ENCODE results near the gene MGAT4A.

The MGAT4A gene

DNA sequence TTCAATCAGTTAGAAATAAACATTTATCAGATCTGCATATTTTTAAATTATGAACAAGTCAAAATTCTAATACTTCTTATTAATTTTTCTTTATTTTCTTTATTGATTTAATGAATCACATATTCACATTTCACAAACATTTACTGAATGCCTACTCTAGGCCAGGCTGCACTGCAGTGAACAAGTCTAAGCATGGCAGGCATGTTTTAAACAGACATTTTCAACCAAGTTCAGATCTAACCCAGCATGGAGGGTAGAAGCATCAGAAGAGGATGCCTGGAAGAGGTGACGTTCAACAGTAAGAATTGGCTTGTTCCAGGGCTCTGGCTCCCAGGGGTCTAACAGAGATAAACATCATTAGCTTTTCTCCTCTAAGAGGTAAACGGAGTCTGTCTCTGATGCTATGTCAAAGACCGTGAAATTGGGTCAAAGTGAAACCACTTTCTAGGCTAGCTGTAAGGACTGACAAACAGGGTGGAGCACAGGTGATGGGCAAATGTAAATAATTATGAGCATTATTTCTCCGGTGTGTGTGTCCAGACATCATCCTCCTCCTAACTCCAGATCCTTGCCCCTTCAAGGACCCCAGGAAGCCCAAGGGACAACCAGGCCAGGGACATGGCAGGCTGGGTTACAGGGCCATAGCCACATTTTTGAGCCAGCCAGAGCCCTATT lies 72.0 kb downstream of the MGAT4A start:
- no peak for DNase-seq (ENCODE audit: low spot score)

DNA sequence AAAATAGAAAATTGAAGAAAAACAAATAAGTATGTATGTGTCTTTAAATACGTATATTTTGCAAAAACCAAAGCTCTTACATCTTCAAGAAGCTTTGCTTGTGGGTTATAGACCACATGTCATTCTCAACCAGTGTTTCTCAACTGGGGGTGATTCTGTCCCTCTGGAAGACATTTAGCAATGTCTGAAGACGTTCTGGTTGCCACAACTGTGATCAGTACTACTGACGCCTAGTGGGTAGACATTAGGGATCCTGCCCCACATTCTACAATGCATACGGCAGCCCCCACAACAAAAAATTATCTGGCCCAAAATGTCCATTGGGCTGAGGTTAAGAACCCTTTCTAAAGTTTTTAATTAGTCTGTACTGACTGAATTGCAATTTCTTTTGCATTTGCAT lies 74.1 kb downstream of the MGAT4A start:
- DNase-seq (ENCODE audit: low spot score) = no peak

- no peak for DNase-seq (ENCODE audit: low spot score)
Observed at GRCh38 chr2:98654699-98655495, 76.0 kb downstream of the MGAT4A start.

DNA sequence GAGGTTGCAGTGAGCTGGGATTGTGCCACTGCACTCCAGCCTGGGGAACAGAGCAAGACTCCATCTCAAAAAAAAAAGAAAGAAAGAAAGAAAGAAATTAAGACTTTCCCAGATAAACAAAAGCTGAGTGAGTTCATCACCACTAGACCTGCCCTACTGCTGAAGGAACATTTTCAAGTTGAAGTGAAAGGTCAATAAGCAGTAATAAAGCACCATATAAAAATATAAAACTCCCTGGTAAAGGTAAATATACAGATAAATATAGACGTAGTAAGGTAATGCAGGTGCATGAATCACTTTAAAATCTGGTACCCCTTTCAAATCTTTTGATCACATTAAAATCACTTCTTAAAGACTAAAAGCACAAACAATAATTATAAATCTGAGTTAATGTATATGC lies 79.9 kb downstream of the MGAT4A start:
- DNase-seq (ENCODE audit: low spot score) = no peak

DNA sequence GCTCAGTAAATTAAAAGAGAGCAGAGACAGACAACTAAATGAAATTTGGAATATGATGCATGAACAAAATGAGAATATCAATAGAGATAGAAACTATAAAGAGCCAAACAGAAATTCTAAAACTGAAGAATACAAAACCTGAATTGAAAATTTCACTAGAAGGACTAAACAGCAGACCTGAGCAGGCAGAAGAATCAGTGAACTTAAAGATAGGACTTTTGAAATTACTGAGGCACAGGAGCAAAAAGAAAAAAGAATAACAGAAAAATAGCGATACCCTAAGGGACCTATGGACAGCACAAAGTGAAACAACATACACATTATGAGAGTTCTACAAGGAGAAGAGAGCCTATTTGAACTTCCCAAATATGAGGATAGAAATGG lies 80.9 kb downstream of the MGAT4A start:
- no peak for DNase-seq (ENCODE audit: low spot score)

- DNase-seq (ENCODE audit: low spot score) = peak; percentile 79
Observed at GRCh38 chr2:98649135-98649991, 81.6 kb downstream of the MGAT4A start.

- no peak for DNase-seq (ENCODE audit: low spot score)
Observed at GRCh38 chr2:98648451-98648850, 82.5 kb downstream of the MGAT4A start.

- no peak for DNase-seq (ENCODE audit: low spot score)
Observed at GRCh38 chr2:98647636-98648035, 83.3 kb downstream of the MGAT4A start.

GRCh38 chr2:98643496-98644100 lies 87.3 kb downstream of the MGAT4A start:
- no peak for DNase-seq (ENCODE audit: low spot score)

DNA sequence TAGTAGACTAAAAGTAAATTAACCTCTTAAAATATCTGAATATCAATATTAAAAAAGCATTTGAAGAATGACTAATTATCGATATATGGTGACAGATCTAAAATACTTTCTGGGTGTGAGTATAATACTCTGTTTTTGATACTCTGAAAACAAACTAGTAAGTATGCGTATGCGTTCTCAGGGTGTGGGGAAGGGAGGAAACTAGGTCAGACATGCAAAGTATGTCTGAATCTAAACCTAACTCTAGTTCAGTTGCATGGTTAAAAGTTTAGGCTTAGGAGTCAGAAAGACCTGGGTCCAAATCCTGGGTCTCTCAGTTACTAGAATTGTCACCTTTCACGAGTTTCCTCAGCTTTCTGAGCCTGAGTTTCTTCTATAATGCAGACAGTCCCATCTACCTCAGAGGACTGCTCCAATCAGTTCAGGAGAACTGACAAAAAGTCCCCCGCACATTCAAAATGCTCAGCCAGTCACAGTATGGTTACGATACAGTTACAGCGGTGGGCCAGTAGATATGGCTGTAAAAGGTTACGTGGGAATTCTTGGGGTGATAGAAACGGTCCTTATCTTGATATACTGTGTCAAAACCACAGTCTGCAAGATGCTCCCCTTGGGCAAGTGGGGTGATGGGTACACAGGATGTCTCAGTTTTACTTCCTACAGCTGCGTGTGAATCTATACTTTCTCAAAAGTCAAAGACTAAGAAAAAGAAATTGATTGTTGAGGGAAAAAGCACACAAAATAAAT lies 93.4 kb downstream of the MGAT4A start:
- no peak for DNase-seq (ENCODE audit: low spot score)

- no peak for DNase-seq (ENCODE audit: low spot score)
Observed at GRCh38 chr2:98634406-98635092, 96.4 kb downstream of the MGAT4A start.

DNA sequence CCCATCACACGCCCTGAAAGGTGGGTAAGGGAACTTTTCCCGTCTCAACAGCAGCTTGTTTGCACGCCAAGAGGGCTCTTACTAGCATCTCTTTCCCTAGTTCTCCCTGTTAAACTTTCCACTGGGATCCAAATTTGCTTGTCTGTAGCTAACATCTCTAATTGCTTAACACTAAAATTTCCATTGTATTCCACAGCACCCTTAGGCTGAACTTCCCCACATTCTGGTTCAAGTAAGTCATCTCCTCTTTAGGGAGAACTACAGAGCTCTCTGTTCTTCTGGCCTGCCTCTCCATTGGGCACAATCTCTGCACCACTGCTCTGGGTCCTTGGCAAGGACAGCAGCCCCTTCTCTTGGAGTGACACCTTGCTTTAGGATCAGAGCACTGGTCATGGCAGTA lies 98.6 kb downstream of the MGAT4A start:
- no peak for DNase-seq (ENCODE audit: low spot score)

DNA sequence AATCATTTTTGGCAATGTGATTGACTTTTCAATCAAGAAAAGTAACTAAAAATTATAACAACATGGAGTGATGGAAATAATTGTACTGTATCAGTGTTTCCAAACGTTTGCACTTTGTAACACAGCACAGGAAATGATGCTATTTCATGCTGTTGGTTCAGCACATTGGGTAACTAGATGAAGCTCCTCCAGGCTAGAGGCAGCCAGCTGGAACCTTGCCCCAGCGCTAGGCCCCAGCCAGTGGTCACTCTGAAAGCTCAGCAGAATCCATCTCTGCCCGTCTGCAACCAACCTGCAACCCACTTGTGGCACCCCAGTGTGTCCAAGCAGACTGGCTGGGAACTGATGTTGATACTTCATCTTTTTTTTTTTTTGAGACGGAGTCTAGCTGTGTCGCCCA lies 107.3 kb downstream of the MGAT4A start:
- no peak for DNase-seq (ENCODE audit: low spot score)

DNA sequence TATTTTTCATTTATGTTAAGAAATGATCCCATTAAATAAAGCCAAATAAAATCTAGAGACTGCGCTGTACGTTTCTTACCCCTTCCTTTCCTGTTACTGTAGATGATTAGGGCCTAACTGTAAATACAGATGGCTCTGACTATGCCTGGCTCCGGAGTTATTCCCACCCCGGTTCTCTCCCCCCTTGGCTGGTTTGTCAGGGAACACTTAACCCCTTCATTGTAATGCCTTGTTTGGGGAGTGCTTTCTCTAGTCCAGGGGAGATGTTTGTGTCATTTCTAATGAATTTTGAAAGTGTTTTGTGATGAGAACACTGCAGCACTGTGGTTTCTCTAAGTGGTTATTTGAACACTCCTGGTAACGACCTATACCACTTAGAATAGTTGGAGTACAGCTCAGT lies 113.8 kb downstream of the MGAT4A start:
- DNase-seq (ENCODE audit: low spot score) = no peak

GRCh38 chr2:98615481-98615880 lies 115.5 kb downstream of the MGAT4A start:
- no peak for DNase-seq (ENCODE audit: low spot score)

- DNase-seq (ENCODE audit: low spot score) = no peak
Observed at GRCh38 chr2:98614024-98614739, 116.8 kb downstream of the MGAT4A start.

GRCh38 chr2:98608962-98609604 lies 121.8 kb downstream of the MGAT4A start:
- peak; percentile 28 for DNase-seq (ENCODE audit: low spot score)

DNA sequence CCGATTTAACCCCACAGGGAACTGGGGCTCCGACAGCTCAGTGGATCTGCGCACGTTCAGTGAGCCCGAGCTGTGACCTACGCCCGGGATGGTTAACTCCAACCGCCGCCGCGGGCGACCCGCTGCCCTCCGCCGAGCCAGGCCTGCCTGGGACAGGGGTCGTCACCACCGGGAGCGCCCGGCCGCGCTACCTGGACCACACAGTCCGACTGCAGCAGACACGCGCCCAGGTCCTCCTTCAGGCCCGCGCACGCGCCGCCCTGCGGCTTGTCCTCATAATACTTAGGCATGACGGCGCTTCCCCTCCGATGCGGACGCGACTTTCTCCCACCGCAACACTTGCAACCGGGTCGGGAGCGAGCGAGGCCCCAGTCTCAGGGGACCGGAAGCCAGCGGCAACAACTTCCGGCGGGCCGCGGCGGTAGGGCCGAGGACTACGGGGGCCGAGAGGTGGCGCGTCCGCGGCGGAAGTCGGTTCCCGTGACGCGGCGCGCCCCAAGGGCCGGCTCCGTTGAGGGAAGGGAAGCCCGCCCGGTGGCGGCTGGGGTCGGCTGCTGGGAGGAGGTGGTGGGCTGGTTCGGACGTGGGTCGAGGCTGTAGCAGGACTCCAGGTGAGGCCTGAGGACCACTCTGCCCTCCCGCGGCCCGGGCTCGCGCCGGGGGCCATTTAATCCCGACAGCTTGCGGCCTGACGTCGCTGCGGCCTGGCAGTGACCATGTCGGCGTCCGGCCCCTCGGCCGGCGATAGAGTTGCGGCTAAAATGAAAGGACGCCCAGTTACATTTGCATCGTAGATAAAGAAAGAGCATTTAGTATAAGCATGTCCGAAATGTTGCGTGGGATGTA lies 122.6 kb downstream of the MGAT4A start, which contains the start of the genes COA5 and UNC50:
COA5 (minus strand) TSS at position 397 of the 846 bp plus-strand sequence; CDS start at position 290, 107 bp downstream.
UNC50 (plus strand) TSS at position 474 of the 846 bp plus-strand sequence. CDS start 1,171 bp downstream, outside the sequence.
- DNase-seq (ENCODE audit: low spot score) = peak; percentile 84

- DNase-seq (ENCODE audit: low spot score) = peak; percentile 16
Observed at GRCh38 chr2:98607741-98608115, 123.2 kb downstream of the MGAT4A start.

Measured in kidney capillary endothelial cell (primary cell).